MCF 10A (cell line): Measurements from ENCODE around the gene PAPPA2. TPM values are rescaled to one million over a fixed set of nuclear protein-coding genes. Genes with fewer than 3 reads are reported as not detected.
A peak's percentile ranks its signal among the peaks of the same experiment; 100 is the strongest.

ENCODE experiments used
- BruUV-seq: library from RNA; stranded (reverse); fragments of 400-500 nt; replicated peaks from 2 replicates; lab custom pipeline; 2021; lab: Mats Ljungman, UMichigan
- CTCF ChIA-PET: fragments of 300-600 bp; sonication (Branson Sonifier 250); formaldehyde crosslinking; extraction: SDS; loops from one replicate; lab custom pipeline; 2021; ENCODE audit warnings: antibody characterized with exemption, inconsistent platforms; lab: Yijun Ruan, JAX
- POLR2A ChIA-PET: fragments of 300-600, 350-650 bp; sonication (Branson Sonifier 250); formaldehyde crosslinking; extraction: SDS; loops from one replicate; lab custom pipeline; 2020; ENCODE audit warnings: antibody characterized with exemption, inconsistent platforms; lab: Yijun Ruan, JAX
- DNase-seq: peaks from one replicate; pipeline ENCODE4 v3.0.0-alpha.2; 2018; ENCODE audit not compliant: unreplicated experiment
- H3K27ac Mint-ChIP-seq: one replicate; pipeline ENCODE4 v1.8.0; 2022; ENCODE audit warnings: mild to moderate bottlenecking, low read depth, mixed read lengths; ENCODE audit not compliant: unreplicated experiment
- H3K27me3 Mint-ChIP-seq: one replicate; pipeline ENCODE4 v1.8.0; 2022; ENCODE audit warnings: mixed read lengths; ENCODE audit not compliant: insufficient read depth, unreplicated experiment
- H3K36me3 Mint-ChIP-seq: one replicate; pipeline ENCODE4 v1.8.0; 2022; ENCODE audit warnings: mild to moderate bottlenecking, moderate library complexity, mixed read lengths; ENCODE audit not compliant: insufficient read depth, unreplicated experiment
- H3K4me1 Mint-ChIP-seq: one replicate; pipeline ENCODE4 v1.8.0; 2022; ENCODE audit warnings: mixed read lengths; ENCODE audit not compliant: insufficient read depth, unreplicated experiment
- H3K4me3 Mint-ChIP-seq: one replicate; pipeline ENCODE4 v1.8.0; 2022; ENCODE audit warnings: mild to moderate bottlenecking, moderate library complexity, mixed read lengths; ENCODE audit not compliant: unreplicated experiment
- H3K9me3 Mint-ChIP-seq: one replicate; pipeline ENCODE4 v1.8.0; 2022; ENCODE audit warnings: mixed read lengths; ENCODE audit not compliant: unreplicated experiment
- CTCF ChIP-seq: fragments of 200-600 bp; IDR thresholded peaks from one replicate; pipeline ENCODE4 v1.8.0; 2022; ENCODE audit warnings: antibody characterized with exemption, mild to moderate bottlenecking; ENCODE audit not compliant: unreplicated experiment
- intact Hi-C: fragments of 100-400 bp; cut with micrococcal nuclease; formaldehyde crosslinking; loops from 2 replicates; pipeline ENCODE4 v1.14.1; 2022
- total RNA-seq: library from RNA; stranded (reverse); gene quantifications from 2 replicates; pipeline ENCODE4 v1.2.3, GENCODE V29; 2022

The PAPPA2 gene
- total RNA-seq, 1 experiment from 2014 or later: 11.5 TPM

- CTCF ChIA-PET: interaction anchor here (0.7 to 0.8 kb wide), 3 partner anchors 99 to 182 kb away, joined by 3 read pairs; no protein-coding TSS in a partner anchor
- no peak for TF ChIP-seq CTCF
- BruUV-seq: no TSS peak
- Mint-ChIP-seq H3K36me3 (peaks cover 5% of the 10 kb centered on the region), H3K4me3 (no peak overlapping the region), H3K9me3 (no peaks in the 10 kb centered on the region), H3K4me1 (no peaks in the 10 kb centered on the region), H3K27me3 (no peaks in the 10 kb centered on the region), H3K27ac (no peak overlapping the region)
- POLR2A ChIA-PET: interaction anchor here (0.7 kb wide), 1 partner anchor 21 kb away, joined by 4 read pairs; no protein-coding TSS in a partner anchor
- no peak for DNase-seq
- intact Hi-C loops: no loop called here
Observed at GRCh38 chr1:176742322-176742721, 279.3 kb downstream of the PAPPA2 start.

- TF ChIP-seq CTCF: no peak
- intact Hi-C loops: no loop called here
- H3K4me1 Mint-ChIP-seq: no peaks in the 10 kb centered on the region
- CTCF ChIA-PET: no interaction called here
- no peaks in the 10 kb centered on the region for H3K27me3 Mint-ChIP-seq
- H3K36me3 Mint-ChIP-seq: peaks cover 5% of the 10 kb centered on the region
- no TSS peak for BruUV-seq
- H3K4me3 Mint-ChIP-seq: no peak overlapping the region
- no peak overlapping the region for H3K27ac Mint-ChIP-seq
- POLR2A ChIA-PET: no interaction called here
- DNase-seq: no peak
- no peaks in the 10 kb centered on the region for H3K9me3 Mint-ChIP-seq
Observed at GRCh38 chr1:176744142-176744541, 281.2 kb downstream of the PAPPA2 start.

- DNase-seq: peak; percentile 36
- no peak overlapping the region for H3K27ac Mint-ChIP-seq
- BruUV-seq: no TSS peak
- POLR2A ChIA-PET: no interaction called here
- H3K4me1 Mint-ChIP-seq: no peaks in the 10 kb centered on the region
- H3K4me3 Mint-ChIP-seq: no peak overlapping the region
- TF ChIP-seq CTCF: peak; percentile 26
- CTCF ChIA-PET: interaction anchor here (0.5 to 3.0 kb wide), 11 partner anchors 13 to 1200 kb away, joined by 3 to 12 read pairs (median 3); no protein-coding TSS in a partner anchor
- intact Hi-C loops: no loop called here
- H3K36me3 Mint-ChIP-seq: peaks cover 5% of the 10 kb centered on the region
- no peaks in the 10 kb centered on the region for H3K27me3 Mint-ChIP-seq
- no peaks in the 10 kb centered on the region for H3K9me3 Mint-ChIP-seq
Observed at GRCh38 chr1:176745945-176746344, 283.0 kb downstream of the PAPPA2 start.

- H3K9me3 Mint-ChIP-seq: no peaks in the 10 kb centered on the region
- no peaks in the 10 kb centered on the region for H3K36me3 Mint-ChIP-seq
- H3K4me3 Mint-ChIP-seq: no peak overlapping the region
- POLR2A ChIA-PET: interaction anchor here (0.7 kb wide), 1 partner anchor 785 kb away, joined by 3 read pairs; no protein-coding TSS in a partner anchor
- no peak for DNase-seq
- no TSS peak for BruUV-seq
- CTCF ChIA-PET: no interaction called here
- no peak overlapping the region for H3K27ac Mint-ChIP-seq
- H3K27me3 Mint-ChIP-seq: no peaks in the 10 kb centered on the region
- no peak for TF ChIP-seq CTCF
- intact Hi-C loops: no loop called here
- H3K4me1 Mint-ChIP-seq: no peaks in the 10 kb centered on the region
Observed at GRCh38 chr1:176752505-176752904, 289.5 kb downstream of the PAPPA2 start.
